ENCODE results near the gene DHCR7. TPM values are rescaled to one million over a fixed set of nuclear protein-coding genes. Genes with fewer than 3 reads are reported as not detected.

DHCR7 gene
- total and polyA plus RNA-seq, 2 donors from 2014 or later: 17.8 to 35.2 TPM

DNA sequence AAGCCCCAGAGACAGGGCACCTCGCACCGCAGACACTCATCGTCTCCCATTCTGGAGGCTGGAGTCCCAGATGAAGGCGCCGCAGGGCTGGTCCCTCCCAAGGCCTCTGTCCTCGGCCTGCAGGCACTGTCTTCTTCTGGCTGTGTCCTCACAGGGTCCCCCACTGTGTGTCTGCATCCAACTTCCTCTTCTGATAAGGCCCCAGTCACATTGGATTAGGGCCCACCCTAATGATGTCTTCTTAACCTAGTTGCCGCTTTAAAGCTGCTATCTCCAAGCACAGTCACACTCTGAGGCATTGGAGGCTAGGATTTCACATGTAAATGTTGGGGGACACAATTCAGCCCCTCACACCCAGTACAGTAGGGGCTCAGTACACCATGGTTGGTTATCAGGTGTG lies 48.9 kb downstream of the DHCR7 start:
- DNase-seq (no peak), FAIRE-seq (no peak)
- Histone ChIP-seq H3K9ac (ENCODE audit: low read length in 3 of 3) (no peak overlapping the region), H3K27me3 (ENCODE audit: control insufficient read depth, insufficient read depth, low read length) (no peaks in the 10 kb centered on the region), H3K4me1 (ENCODE audit: control insufficient read depth in 2 of 3, insufficient read depth in 2 of 3, low read depth in 1 of 3, low read length in 3 of 3) (no peaks in the 10 kb centered on the region), H3K36me3 (ENCODE audit: control insufficient read depth in 2 of 3, insufficient read depth in 3 of 3, low read length in 3 of 3) (no peaks in the 10 kb centered on the region), H3K27ac (ENCODE audit: low read depth in 2 of 2, low read length in 2 of 2) (no peak overlapping the region), H3K9me3 (ENCODE audit: control insufficient read depth in 2 of 3, insufficient read depth in 1 of 3, low read length in 3 of 3) (no peaks in the 10 kb centered on the region), H3K4me3 (ENCODE audit: low read length in 3 of 3) (no peak overlapping the region)
- intact Hi-C loops (cut with DNase I): no loop called here
- TF ChIP-seq, protein P1, sequence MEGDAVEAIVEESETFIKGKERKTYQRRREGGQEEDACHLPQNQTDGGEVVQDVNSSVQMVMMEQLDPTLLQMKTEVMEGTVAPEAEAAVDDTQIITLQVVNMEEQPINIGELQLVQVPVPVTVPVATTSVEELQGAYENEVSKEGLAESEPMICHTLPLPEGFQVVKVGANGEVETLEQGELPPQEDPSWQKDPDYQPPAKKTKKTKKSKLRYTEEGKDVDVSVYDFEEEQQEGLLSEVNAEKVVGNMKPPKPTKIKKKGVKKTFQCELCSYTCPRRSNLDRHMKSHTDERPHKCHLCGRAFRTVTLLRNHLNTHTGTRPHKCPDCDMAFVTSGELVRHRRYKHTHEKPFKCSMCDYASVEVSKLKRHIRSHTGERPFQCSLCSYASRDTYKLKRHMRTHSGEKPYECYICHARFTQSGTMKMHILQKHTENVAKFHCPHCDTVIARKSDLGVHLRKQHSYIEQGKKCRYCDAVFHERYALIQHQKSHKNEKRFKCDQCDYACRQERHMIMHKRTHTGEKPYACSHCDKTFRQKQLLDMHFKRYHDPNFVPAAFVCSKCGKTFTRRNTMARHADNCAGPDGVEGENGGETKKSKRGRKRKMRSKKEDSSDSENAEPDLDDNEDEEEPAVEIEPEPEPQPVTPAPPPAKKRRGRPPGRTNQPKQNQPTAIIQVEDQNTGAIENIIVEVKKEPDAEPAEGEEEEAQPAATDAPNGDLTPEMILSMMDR (IDR thresholded peaks at IDR 0.05; ENCODE audit: borderline replicate concordance, extremely low read depth, insufficient read depth): no peak

DNA sequence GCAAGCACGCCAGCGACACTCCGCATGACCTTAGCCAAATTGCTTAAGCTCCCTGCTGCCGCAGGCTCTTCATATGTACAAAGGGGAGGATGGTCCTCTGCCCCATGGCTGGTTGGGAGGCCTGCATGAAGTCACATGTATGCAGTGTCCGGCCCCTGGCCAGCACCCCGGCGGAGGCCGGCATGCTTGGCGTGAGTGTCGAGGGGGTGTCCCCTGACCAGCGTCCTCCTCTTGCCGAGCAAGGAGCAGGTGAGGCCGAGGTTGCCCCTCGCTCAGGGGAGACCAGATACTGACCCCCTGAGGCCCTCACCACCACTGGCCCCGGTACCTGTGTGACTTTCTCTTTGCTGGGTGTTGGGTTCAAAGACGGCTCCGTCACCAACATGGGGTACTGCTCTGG lies 50.2 kb downstream of the DHCR7 start:
- H3K4me1 ChIP-seq (ENCODE audit: control insufficient read depth in 2 of 3, insufficient read depth in 2 of 3, low read depth in 1 of 3, low read length in 3 of 3): no peaks in the 10 kb centered on the region
- no peak overlapping the region for H3K27ac ChIP-seq (ENCODE audit: low read depth in 2 of 2, low read length in 2 of 2)
- no peak for FAIRE-seq
- intact Hi-C loops (cut with DNase I): no loop called here
- no peak overlapping the region for H3K4me3 ChIP-seq (ENCODE audit: low read length in 3 of 3)
- no peaks in the 10 kb centered on the region for H3K27me3 ChIP-seq (ENCODE audit: control insufficient read depth, insufficient read depth, low read length)
- no peaks in the 10 kb centered on the region for H3K36me3 ChIP-seq (ENCODE audit: control insufficient read depth in 2 of 3, insufficient read depth in 3 of 3, low read length in 3 of 3)
- H3K9ac ChIP-seq (ENCODE audit: low read length in 3 of 3): no peak overlapping the region
- DNase-seq: no peak
- TF ChIP-seq, protein P1 (IDR thresholded peaks at IDR 0.05; ENCODE audit: borderline replicate concordance, extremely low read depth, insufficient read depth): no peak
- H3K9me3 ChIP-seq (ENCODE audit: control insufficient read depth in 2 of 3, insufficient read depth in 1 of 3, low read length in 3 of 3): no peaks in the 10 kb centered on the region

DNA sequence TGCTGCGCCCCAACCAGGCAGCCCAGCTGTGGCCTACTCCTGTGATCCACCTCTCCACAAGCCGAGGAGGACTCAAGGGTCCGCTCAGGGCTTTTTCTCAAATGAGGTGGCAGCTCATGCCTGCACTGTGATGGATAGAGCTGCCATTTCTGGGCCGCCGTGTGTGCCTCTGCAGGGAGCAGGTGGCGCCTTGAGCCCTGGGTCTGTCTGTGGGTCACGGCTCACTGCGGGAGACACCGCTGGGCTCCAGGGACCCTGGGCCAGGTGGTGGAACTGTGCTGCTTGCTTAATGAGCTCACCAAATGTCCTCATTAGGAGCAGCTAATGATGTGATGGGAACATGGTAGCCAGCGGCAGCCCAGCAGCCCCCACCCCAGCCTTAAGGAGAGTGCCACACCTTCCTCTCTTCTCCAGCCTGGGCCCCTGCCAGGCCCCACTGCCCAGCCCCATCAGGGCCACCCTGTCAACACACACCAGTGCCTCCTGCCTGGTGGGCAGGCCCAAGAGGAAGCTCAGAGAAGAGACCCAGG lies 50.8 kb downstream of the DHCR7 start:
- Histone ChIP-seq H3K4me3 (ENCODE audit: low read length in 3 of 3) (no peak overlapping the region), H3K27me3 (ENCODE audit: control insufficient read depth, insufficient read depth, low read length) (no peaks in the 10 kb centered on the region), H3K4me1 (ENCODE audit: control insufficient read depth in 2 of 3, insufficient read depth in 2 of 3, low read depth in 1 of 3, low read length in 3 of 3) (no peaks in the 10 kb centered on the region), H3K27ac (ENCODE audit: low read depth in 2 of 2, low read length in 2 of 2) (no peak overlapping the region), H3K9me3 (ENCODE audit: control insufficient read depth in 2 of 3, insufficient read depth in 1 of 3, low read length in 3 of 3) (no peaks in the 10 kb centered on the region), H3K36me3 (ENCODE audit: control insufficient read depth in 2 of 3, insufficient read depth in 3 of 3, low read length in 3 of 3) (no peaks in the 10 kb centered on the region), H3K9ac (ENCODE audit: low read length in 3 of 3) (no peak overlapping the region)
- intact Hi-C loops (cut with DNase I): no loop called here
- DNase-seq (no peak), FAIRE-seq (no peak)
- TF ChIP-seq, protein P1 (IDR thresholded peaks at IDR 0.05; ENCODE audit: borderline replicate concordance, extremely low read depth, insufficient read depth): no peak

DNA sequence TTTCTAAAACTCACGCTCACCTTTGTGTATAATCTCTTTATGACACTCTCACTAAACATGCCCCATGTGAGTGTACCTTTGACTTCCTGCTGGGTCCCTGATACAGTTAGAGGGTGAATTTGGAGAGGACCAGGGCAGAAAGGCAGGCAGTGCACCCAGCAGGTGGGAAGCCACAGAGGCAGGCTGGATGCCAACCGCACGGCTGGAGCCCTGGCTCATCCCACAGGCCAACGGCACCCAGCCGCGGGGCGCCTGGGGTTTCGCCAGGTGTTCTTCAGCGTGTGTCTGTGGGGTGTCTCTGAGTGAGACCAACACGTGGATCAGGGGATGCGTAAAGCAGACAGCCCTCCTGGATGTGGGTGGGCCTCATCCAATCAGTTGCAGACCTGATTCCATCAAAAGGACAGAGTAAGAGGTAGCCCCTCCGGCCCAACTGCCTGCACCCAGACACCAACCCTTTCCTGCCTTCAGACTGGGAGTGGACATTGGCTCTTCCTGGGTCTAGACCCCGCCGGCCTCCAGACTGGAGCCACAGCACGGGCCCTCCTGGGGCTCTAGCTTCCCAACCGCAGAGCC lies 51.6 kb downstream of the DHCR7 start:
- no peak overlapping the region for H3K4me3 ChIP-seq (ENCODE audit: low read length in 3 of 3)
- no peak for FAIRE-seq
- intact Hi-C loops (cut with DNase I): no loop called here
- H3K36me3 ChIP-seq (ENCODE audit: control insufficient read depth in 2 of 3, insufficient read depth in 3 of 3, low read length in 3 of 3): no peaks in the 10 kb centered on the region
- H3K9me3 ChIP-seq (ENCODE audit: control insufficient read depth in 2 of 3, insufficient read depth in 1 of 3, low read length in 3 of 3): no peaks in the 10 kb centered on the region
- H3K4me1 ChIP-seq (ENCODE audit: control insufficient read depth in 2 of 3, insufficient read depth in 2 of 3, low read depth in 1 of 3, low read length in 3 of 3): no peaks in the 10 kb centered on the region
- no peak overlapping the region for H3K27ac ChIP-seq (ENCODE audit: low read depth in 2 of 2, low read length in 2 of 2)
- no peaks in the 10 kb centered on the region for H3K27me3 ChIP-seq (ENCODE audit: control insufficient read depth, insufficient read depth, low read length)
- DNase-seq: no peak
- no peak overlapping the region for H3K9ac ChIP-seq (ENCODE audit: low read length in 3 of 3)
- TF ChIP-seq, protein P1 (IDR thresholded peaks at IDR 0.05; ENCODE audit: borderline replicate concordance, extremely low read depth, insufficient read depth): no peak
